ENCODE measurements around the gene PDE1C. TPM values are rescaled to one million over a fixed set of nuclear protein-coding genes. Genes with fewer than 3 reads are reported as not detected.
"Not testable (repeated sequence)": the region's sequence is repeated elsewhere in the genome, so short reads cannot be mapped to it uniquely, and the experiment has no call there.

PDE1C gene
- total RNA-seq, 1 donor from 2014 or later: 23.3 TPM

- intact Hi-C loops (cut with DNase I): no loop called here
- no peak for ATAC-seq
Measured at GRCh38 chr7:31882187-31882586, 188.0 kb downstream of the PDE1C start.

GRCh38 chr7:31878875-31879274 is 191.3 kb downstream of the PDE1C start:
- intact Hi-C loops (cut with DNase I): no loop called here

More at GRCh38 chr7:31882187-31882586, 188.0 kb downstream of the PDE1C start:
- no peak for DNase-seq (ENCODE audit: low spot score)

GRCh38 chr7:31875424-31875823 is 194.8 kb downstream of the PDE1C start:
- intact Hi-C loops (cut with DNase I): no loop called here
- no peak for DNase-seq (ENCODE audit: low spot score)
- ATAC-seq: no peak

More at GRCh38 chr7:31878875-31879274, 191.3 kb downstream of the PDE1C start:
- ATAC-seq: no peak
- no peak for DNase-seq (ENCODE audit: low spot score)

GRCh38 chr7:31874631-31875386 is 195.4 kb downstream of the PDE1C start:
- DNase-seq (ENCODE audit: low spot score) (no peak), ATAC-seq (no peak)
- intact Hi-C loops (cut with DNase I): no loop called here

- intact Hi-C loops (cut with DNase I): no loop called here
- DNase-seq (ENCODE audit: low spot score): no peak
- ATAC-seq: no peak
Measured at GRCh38 chr7:31873816-31874597, 196.2 kb downstream of the PDE1C start.

GRCh38 chr7:31872545-31873370 is 197.4 kb downstream of the PDE1C start:
- ATAC-seq (no peak), DNase-seq (ENCODE audit: low spot score) (no peak)
- intact Hi-C loops (cut with DNase I): no loop called here

GRCh38 chr7:31864646-31865045 is 205.6 kb downstream of the PDE1C start:
- DNase-seq (ENCODE audit: low spot score) (no peak), ATAC-seq (no peak)
- intact Hi-C loops (cut with DNase I): no loop called here

GRCh38 chr7:31860925-31861324 is 209.3 kb downstream of the PDE1C start:
- ATAC-seq (no peak), DNase-seq (ENCODE audit: low spot score) (no peak)
- intact Hi-C loops (cut with DNase I): no loop called here

- intact Hi-C loops (cut with DNase I): no loop called here
- ATAC-seq (no peak), DNase-seq (ENCODE audit: low spot score) (no peak)
Measured at GRCh38 chr7:31858055-31858454, 212.2 kb downstream of the PDE1C start.

GRCh38 chr7:31857172-31857571 is 213.0 kb downstream of the PDE1C start:
- intact Hi-C loops (cut with DNase I): no loop called here
- peak; percentile 66 for ATAC-seq

GRCh38 chr7:31856337-31856736 is 213.9 kb downstream of the PDE1C start:
- DNase-seq (ENCODE audit: low spot score) (no peak), ATAC-seq (no peak)
- intact Hi-C loops (cut with DNase I): no loop called here

More at GRCh38 chr7:31857172-31857571, 213.0 kb downstream of the PDE1C start:
- DNase-seq (ENCODE audit: low spot score): no peak

- intact Hi-C loops (cut with DNase I): no loop called here
- no peak for DNase-seq (ENCODE audit: low spot score)
- ATAC-seq: no peak
Measured at GRCh38 chr7:31855530-31855929, 214.7 kb downstream of the PDE1C start.

GRCh38 chr7:31853380-31853779 is 216.8 kb downstream of the PDE1C start:
- ATAC-seq: no peak
- DNase-seq (ENCODE audit: low spot score): no peak
- intact Hi-C loops (cut with DNase I): no loop called here

GRCh38 chr7:31852462-31852861 is 217.7 kb downstream of the PDE1C start:
- DNase-seq (ENCODE audit: low spot score): no peak
- intact Hi-C loops (cut with DNase I): no loop called here
- ATAC-seq: no peak

GRCh38 chr7:31851119-31851518 is 219.1 kb downstream of the PDE1C start:
- no peak for ATAC-seq
- DNase-seq (ENCODE audit: low spot score): no peak
- intact Hi-C loops (cut with DNase I): no loop called here

- no peak for ATAC-seq
- no peak for DNase-seq (ENCODE audit: low spot score)
- intact Hi-C loops (cut with DNase I): no loop called here
Measured at GRCh38 chr7:31850601-31851000, 219.6 kb downstream of the PDE1C start.

GRCh38 chr7:31850066-31850465 is 220.1 kb downstream of the PDE1C start:
- intact Hi-C loops (cut with DNase I): no loop called here
- no peak for DNase-seq (ENCODE audit: low spot score)
- no peak for ATAC-seq

GRCh38 chr7:31835471-31835870 is 234.7 kb downstream of the PDE1C start:
- intact Hi-C loops (cut with DNase I): no loop called here
- DNase-seq (ENCODE audit: low spot score) (no peak), ATAC-seq (no peak)

- intact Hi-C loops (cut with DNase I); ATAC-seq: not testable (repeated sequence)
Measured at GRCh38 chr7:31833625-31834024, 236.6 kb downstream of the PDE1C start.

More at GRCh38 chr7:31833625-31834024, 236.6 kb downstream of the PDE1C start:
- not testable (repeated sequence) for DNase-seq (ENCODE audit: low spot score)
